ENCODE results near the gene SPECC1L.

Gene SPECC1L

DNA sequence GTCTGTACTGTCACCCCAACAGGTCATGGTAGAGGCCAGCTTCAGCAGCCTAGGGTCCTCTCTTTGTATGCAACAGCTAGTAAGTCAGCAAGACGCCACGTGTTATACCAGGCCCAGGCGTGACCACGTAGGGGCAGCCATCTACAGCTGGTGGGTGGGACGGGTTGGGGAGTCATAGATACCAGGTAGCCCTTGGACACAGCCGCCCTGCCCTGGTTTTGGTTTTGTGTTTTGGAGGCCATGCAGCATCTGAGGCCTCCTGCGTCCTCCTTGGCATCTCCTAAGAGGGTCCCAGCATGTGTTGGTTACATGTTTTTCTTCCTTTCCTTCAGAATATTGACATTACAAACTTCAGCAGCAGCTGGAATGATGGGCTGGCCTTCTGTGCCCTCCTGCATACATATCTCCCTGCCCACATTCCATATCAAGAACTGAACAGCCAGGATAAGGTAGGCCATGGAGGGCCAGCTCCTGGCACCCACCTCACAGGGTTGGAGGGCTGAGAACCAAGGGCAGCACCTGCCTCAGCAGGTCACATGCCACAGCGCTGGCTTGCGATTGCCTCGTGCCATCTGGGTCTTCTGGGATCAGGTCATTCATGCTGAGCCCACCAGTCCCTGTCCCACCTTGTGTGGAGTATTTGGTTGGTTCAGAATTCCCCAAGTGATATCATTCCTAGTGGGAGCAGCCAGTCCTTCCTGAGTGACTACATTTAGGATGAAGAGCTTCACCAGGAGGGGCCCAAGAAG, 140.8 kb downstream of the SPECC1L start:
- TF ChIP-seq POLR2A (IDR thresholded peaks at IDR 0.05; ENCODE audit: low read depth, low read length) = no peak
- no peak for TF ChIP-seq POLR2AphosphoS5 (IDR thresholded peaks at IDR 0.05; ENCODE audit: low read depth, low read length)
- TF ChIP-seq PAX5 (IDR thresholded peaks at IDR 0.05; ENCODE audit: insufficient read depth, low read length, severe bottlenecking) = no peak
- no peak for TF ChIP-seq TAF1 (IDR thresholded peaks at IDR 0.05; ENCODE audit: low read depth, low read length)
- no peak for TF ChIP-seq POU2F2 (IDR thresholded peaks at IDR 0.05; ENCODE audit: low read depth, low read length)
- TF ChIP-seq SPI1 (IDR thresholded peaks at IDR 0.05; ENCODE audit: low read depth, low read length) = no peak
- no peak for FAIRE-seq
- DNase-seq (ENCODE audit: insufficient read length, low spot score) = no peak

DNA sequence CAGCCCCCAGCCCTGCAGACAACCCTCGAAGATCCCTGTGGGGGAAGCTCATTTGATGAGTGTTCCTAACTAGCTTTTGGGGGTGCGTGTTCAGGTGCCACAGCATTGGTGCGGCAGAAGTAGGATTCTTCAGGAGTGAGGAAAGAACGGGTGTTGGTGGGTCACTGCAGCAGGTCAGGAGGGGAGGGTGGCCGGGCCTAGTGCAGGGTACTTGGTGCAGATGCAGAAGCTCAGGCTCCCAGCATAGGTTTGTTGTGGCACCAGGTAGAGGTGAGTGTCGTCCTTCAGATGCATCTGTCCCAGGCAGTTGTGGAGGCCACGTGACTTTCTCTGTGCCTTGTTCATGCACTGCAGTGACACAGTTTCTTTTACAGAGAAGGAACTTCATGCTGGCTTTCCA, 141.6 kb downstream of the SPECC1L start:
- no peak for DNase-seq (ENCODE audit: insufficient read length, low spot score)
- no peak for TF ChIP-seq POU2F2 (IDR thresholded peaks at IDR 0.05; ENCODE audit: low read depth, low read length)
- TF ChIP-seq POLR2A (IDR thresholded peaks at IDR 0.05; ENCODE audit: low read depth, low read length) = no peak
- no peak for TF ChIP-seq TAF1 (IDR thresholded peaks at IDR 0.05; ENCODE audit: low read depth, low read length)
- TF ChIP-seq SPI1 (IDR thresholded peaks at IDR 0.05; ENCODE audit: low read depth, low read length) = no peak
- no peak for FAIRE-seq

DNA sequence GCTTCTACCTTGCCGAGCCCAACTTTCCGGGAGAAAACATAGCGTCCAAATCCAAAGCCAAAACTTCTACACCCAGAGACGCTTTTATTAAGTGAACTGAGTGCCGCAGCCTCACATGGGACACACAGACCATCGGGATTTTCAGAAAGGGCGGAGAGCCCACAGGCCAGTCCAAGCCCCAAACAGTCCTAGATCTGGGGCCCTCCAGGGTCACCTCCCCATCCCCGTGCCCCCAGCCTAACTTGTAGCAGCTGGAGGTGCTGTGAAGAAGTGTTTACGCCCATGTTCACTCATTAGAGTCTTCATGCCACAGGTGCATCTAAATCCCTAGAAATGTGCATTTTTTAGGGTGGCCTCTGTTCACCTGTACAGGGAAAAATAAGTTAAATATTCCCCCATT, 142.6 kb downstream of the SPECC1L start:
- DNase-seq (ENCODE audit: insufficient read length, low spot score) (no peak), FAIRE-seq (no peak)
- no peak for TF ChIP-seq POU2F2 (IDR thresholded peaks at IDR 0.05; ENCODE audit: low read depth, low read length)
- no peak for TF ChIP-seq PAX5 (IDR thresholded peaks at IDR 0.05; ENCODE audit: insufficient read depth, low read length, severe bottlenecking)
- TF ChIP-seq POLR2AphosphoS5 (IDR thresholded peaks at IDR 0.05; ENCODE audit: low read depth, low read length) = no peak
- no peak for TF ChIP-seq TAF1 (IDR thresholded peaks at IDR 0.05; ENCODE audit: low read depth, low read length)
- TF ChIP-seq SPI1 (IDR thresholded peaks at IDR 0.05; ENCODE audit: low read depth, low read length) = no peak
- TF ChIP-seq POLR2A (IDR thresholded peaks at IDR 0.05; ENCODE audit: low read depth, low read length) = no peak

DNA sequence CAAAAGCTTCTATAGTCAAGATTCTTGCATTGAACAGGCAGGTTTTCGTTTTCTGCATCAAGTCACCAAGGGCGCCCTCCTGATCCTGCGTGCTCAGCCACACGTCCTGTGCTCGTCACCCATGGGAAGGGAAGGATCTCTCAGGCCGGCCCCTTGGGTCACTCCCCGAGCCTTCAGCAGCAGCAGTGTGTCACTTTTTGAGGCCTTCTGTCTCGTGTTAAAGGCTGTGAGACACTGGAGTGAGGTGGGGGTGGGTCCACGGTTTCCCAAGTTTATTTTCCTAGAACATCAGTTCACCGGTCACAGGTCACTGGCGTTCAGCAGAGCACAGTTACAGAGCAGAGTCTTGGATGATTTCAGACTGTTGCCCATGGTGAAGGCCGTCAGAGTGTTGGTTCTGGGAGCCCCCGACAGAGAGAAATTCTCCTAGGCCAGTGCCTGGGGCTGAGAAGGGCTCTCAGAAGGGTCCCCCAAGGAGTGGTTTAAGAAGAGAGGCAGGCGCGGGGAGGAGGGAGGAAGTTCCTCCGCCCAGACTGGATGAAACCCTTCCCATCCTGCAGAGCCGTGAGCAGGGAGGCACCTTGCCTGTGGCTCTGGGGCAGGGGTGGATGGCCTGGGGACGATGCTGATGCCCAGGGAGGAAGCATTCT, 143.2 kb downstream of the SPECC1L start:
- no peak for DNase-seq (ENCODE audit: insufficient read length, low spot score)
- no peak for FAIRE-seq
- no peak for TF ChIP-seq PAX5 (IDR thresholded peaks at IDR 0.05; ENCODE audit: insufficient read depth, low read length, severe bottlenecking)
- no peak for TF ChIP-seq POLR2AphosphoS5 (IDR thresholded peaks at IDR 0.05; ENCODE audit: low read depth, low read length)
- TF ChIP-seq POU2F2 (IDR thresholded peaks at IDR 0.05; ENCODE audit: low read depth, low read length) = no peak
- no peak for TF ChIP-seq POLR2A (IDR thresholded peaks at IDR 0.05; ENCODE audit: low read depth, low read length)
- TF ChIP-seq SPI1 (IDR thresholded peaks at IDR 0.05; ENCODE audit: low read depth, low read length) = no peak
- TF ChIP-seq TAF1 (IDR thresholded peaks at IDR 0.05; ENCODE audit: low read depth, low read length) = no peak

DNA sequence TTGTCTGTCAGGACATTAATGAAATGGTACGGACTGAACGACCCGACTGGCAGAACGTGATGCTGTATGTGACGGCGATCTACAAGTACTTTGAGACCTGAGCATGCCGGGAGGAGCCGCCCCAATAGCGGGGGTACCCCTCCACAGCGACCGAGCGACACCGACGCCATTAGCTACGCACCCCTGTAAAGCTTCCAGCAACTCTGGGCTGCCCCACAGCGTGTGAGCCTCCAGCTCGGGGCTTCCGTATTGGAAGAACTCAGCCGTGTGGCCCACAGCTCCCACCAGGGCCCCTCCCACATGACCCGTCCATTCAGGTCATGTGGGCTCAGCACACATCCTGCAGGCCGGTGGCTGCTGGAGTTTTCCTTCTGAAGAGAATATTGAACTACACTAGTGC, 143.9 kb downstream of the SPECC1L start:
- DNase-seq (ENCODE audit: insufficient read length, low spot score) (no peak), FAIRE-seq (no peak)
- TF ChIP-seq POLR2A (IDR thresholded peaks at IDR 0.05; ENCODE audit: low read depth, low read length) = no peak
- no peak for TF ChIP-seq TAF1 (IDR thresholded peaks at IDR 0.05; ENCODE audit: low read depth, low read length)
- TF ChIP-seq SPI1 (IDR thresholded peaks at IDR 0.05; ENCODE audit: low read depth, low read length) = no peak
- no peak for TF ChIP-seq POLR2AphosphoS5 (IDR thresholded peaks at IDR 0.05; ENCODE audit: low read depth, low read length)
- no peak for TF ChIP-seq POU2F2 (IDR thresholded peaks at IDR 0.05; ENCODE audit: low read depth, low read length)
- TF ChIP-seq PAX5 (IDR thresholded peaks at IDR 0.05; ENCODE audit: insufficient read depth, low read length, severe bottlenecking) = no peak

DNA sequence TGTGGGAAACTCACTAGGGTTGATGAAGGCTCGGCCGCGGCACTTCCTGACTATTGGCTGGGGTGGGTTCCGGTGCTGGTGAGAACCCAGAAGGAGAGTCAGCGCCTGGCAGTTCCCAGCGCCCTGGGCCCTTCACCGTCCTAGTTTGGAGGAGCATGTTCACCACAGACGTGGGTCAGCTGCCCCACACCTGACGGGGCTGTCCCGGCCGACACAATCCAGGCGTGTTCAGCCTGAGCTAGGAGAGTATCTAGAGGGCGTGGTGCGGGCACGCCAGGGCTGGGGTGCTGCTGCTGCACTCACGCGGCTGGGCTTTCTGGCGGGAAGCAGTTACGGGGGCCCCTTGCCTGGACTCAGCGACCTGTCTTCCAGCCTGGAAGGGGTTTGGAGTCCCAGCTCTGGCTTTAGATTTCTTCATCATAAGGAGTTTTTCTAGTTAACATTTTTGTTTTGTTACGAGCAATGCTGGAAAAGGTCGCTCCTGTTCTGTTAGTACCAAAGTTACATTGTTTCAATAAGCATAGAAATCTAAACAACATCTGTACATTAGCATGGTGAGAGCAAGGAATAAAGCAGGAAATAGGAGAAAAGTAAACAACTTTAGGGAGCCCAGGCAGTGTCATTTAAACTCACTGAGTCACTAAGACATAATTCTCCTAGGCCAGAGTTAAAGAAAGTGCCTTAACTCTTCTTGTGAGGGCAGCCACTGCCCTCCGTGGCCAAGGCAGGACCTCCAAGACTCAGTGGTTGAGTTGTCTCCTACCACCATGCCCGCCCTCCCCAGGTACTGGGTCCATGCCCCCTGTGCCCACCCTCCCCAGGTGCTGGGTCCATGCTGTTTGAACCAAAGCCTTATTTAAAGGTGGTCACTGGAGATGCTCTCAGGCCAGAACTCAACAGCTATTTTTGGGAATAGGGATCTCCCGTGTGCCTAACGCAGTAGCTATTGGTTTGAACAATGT, 144.6 kb downstream of the SPECC1L start:
- TF ChIP-seq PAX5 (IDR thresholded peaks at IDR 0.05; ENCODE audit: insufficient read depth, low read length, severe bottlenecking) (no peak), POU2F2 (IDR thresholded peaks at IDR 0.05; ENCODE audit: low read depth, low read length) (no peak), POLR2A (IDR thresholded peaks at IDR 0.05; ENCODE audit: low read depth, low read length) (no peak), SPI1 (IDR thresholded peaks at IDR 0.05; ENCODE audit: low read depth, low read length) (no peak), TAF1 (IDR thresholded peaks at IDR 0.05; ENCODE audit: low read depth, low read length) (no peak), POLR2AphosphoS5 (IDR thresholded peaks at IDR 0.05; ENCODE audit: low read depth, low read length) (no peak)
- no peak for FAIRE-seq

DNA sequence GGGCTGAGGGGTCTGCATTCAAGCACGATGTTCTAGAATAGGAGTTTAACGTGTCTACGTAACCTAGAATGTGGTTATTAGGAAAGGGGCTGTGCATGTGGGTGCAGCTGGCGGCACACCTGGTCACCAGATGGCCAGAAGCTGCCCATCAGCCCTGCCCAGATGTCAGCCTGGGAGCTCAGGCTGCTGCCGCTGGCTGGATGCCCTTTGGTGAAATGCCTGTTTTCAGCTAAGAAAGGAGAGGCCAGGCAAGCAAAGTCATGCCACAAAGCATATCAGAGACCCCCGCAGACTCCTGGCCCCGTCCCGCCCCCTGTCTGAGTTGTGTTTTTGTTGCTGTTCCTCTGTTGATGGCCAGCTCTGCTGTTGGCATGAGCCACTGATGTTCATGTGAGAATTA, 145.5 kb downstream of the SPECC1L start:
- TF ChIP-seq POU2F2 (IDR thresholded peaks at IDR 0.05; ENCODE audit: low read depth, low read length) = no peak
- no peak for TF ChIP-seq POLR2A (IDR thresholded peaks at IDR 0.05; ENCODE audit: low read depth, low read length)
- no peak for TF ChIP-seq TAF1 (IDR thresholded peaks at IDR 0.05; ENCODE audit: low read depth, low read length)
- no peak for TF ChIP-seq PAX5 (IDR thresholded peaks at IDR 0.05; ENCODE audit: insufficient read depth, low read length, severe bottlenecking)
- no peak for TF ChIP-seq POLR2AphosphoS5 (IDR thresholded peaks at IDR 0.05; ENCODE audit: low read depth, low read length)
- TF ChIP-seq SPI1 (IDR thresholded peaks at IDR 0.05; ENCODE audit: low read depth, low read length) = no peak
- DNase-seq (ENCODE audit: insufficient read length, low spot score) (no peak), FAIRE-seq (no peak)

More for the DNA sequence above, 144.6 kb downstream of the SPECC1L start:
- no peak for DNase-seq (ENCODE audit: insufficient read length, low spot score)

DNA sequence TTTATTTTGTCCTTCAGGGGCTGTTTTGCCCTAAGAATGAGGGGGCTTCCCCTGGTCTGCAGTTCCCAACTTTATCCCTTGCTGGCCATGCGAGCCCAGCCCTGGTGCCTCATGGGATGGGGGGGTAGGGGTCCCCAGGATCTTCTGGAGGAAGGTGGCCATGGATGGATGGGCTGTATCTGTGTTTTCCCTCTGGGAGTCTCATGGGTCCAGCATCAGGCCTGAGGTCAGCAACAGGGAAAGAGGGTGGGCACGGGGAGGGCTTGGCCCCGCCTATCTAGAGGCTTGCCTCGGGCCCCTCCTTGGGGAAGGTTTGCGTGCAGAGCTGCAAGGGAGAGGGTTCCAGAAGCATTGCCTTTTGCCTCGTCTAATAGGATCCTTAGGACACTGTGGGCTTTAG, 146.0 kb downstream of the SPECC1L start:
- FAIRE-seq (no peak), DNase-seq (ENCODE audit: insufficient read length, low spot score) (no peak)
- TF ChIP-seq POLR2A (IDR thresholded peaks at IDR 0.05; ENCODE audit: low read depth, low read length) (no peak), POLR2AphosphoS5 (IDR thresholded peaks at IDR 0.05; ENCODE audit: low read depth, low read length) (no peak), POU2F2 (IDR thresholded peaks at IDR 0.05; ENCODE audit: low read depth, low read length) (no peak), PAX5 (IDR thresholded peaks at IDR 0.05; ENCODE audit: insufficient read depth, low read length, severe bottlenecking) (no peak), SPI1 (IDR thresholded peaks at IDR 0.05; ENCODE audit: low read depth, low read length) (no peak)

DNA sequence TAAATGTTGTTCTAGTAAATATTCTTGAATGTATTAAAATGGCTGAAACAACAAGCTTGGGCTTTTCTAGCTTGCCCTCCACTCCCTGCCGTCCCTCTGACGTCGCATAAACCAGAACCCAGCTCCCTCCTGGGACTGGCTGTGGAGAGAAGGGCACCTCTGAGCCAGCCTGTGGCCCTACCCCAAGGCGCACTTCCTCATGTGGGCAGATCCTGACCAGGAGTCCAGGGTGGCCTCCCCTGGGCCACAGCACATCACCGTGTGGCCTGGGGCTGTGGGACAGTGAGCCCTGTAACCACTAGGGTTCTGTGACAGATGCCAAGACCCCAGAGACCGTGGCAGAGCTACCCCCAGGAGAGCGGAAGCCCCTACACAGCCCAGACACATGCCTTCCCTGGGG, 146.6 kb downstream of the SPECC1L start:
- no peak for FAIRE-seq
- TF ChIP-seq SPI1 (IDR thresholded peaks at IDR 0.05; ENCODE audit: low read depth, low read length) = no peak
- no peak for DNase-seq (ENCODE audit: insufficient read length, low spot score)
